LNCAP (cell line): Measurements from ENCODE around the gene XPO1.

Experiments used
- CTCF ChIP-seq: fragments of 450-650 bp; IDR thresholded peaks from 2 replicates; pipeline ENCODE4 v1.5.1; 2017; ENCODE audit warnings: mild to moderate bottlenecking

The XPO1 gene

GRCh38 chr2:61558160-61558559 lies 20.0 kb upstream of the XPO1 start:
- TF ChIP-seq CTCF = no peak

- no peak for TF ChIP-seq CTCF
Observed at GRCh38 chr2:61557381-61557780, 19.2 kb upstream of the XPO1 start.

- no peak for TF ChIP-seq CTCF
Observed at GRCh38 chr2:61554604-61555003, 16.4 kb upstream of the XPO1 start.

- no peak for TF ChIP-seq CTCF
Observed at GRCh38 chr2:61550375-61551209, 12.4 kb upstream of the XPO1 start.

- TF ChIP-seq CTCF = no peak
Observed at GRCh38 chr2:61549546-61549945, 11.4 kb upstream of the XPO1 start.

GRCh38 chr2:61543062-61543461 lies 4.9 kb upstream of the XPO1 start:
- no peak for TF ChIP-seq CTCF

GRCh38 chr2:61538920-61539520 lies 864 bp upstream of the XPO1 start:
- TF ChIP-seq CTCF = no peak
